HG02970 (cell line): Measurements from ENCODE around the gene RAB25.
"Not testable (repeated sequence)": the region's sequence is repeated elsewhere in the genome, so short reads cannot be mapped to it uniquely, and the experiment has no call there.

ENCODE experiments used
- ATAC-seq: cut with Tn5 transposase; IDR thresholded peaks from one replicate; pipeline ENCODE4 v1.9.1; 2021; ENCODE audit warnings: mild to moderate bottlenecking, moderate library complexity, moderate number of reproducible peaks; ENCODE audit not compliant: unreplicated experiment, low FRiP score

Gene RAB25

DNA sequence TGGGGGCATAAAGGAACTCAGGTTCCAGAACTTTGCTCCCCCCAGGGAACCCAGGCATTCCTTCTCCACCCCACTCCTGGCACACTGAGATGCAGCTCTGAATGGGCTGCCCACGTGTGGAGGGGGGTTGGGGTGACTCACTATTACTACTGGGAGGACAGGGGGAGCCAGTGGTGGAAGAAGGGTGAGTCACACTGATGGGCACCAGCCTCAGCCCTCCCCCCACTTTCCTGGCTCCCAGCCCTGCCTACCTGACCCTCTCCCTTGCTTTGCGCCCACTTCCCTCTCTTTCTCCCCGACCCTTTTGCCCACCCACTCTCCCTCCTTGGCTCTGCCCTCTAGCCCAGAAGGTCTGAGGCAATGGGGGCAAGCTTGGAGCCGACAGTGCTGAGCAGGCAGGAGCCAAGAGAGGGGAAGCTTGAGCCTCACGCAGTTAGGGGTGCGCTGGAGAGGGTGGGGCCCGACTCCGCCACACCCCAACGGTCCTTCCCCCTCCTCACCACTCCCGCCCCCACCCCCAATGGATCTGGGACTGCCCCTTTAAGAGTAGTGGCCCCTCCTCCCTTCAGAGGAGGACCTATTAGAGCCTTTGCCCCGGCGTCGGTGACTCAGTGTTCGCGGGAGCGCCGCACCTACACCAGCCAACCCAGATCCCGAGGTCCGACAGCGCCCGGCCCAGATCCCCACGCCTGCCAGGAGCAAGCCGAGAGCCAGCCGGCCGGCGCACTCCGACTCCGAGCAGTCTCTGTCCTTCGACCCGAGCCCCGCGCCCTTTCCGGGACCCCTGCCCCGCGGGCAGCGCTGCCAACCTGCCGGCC is 53.4 kb downstream of the RAB25 start, which contains the start of gene LMNA:
TSS of gene LMNA (plus strand) at position 611 of the 818 bp plus-strand sequence. CDS start 208 bp downstream, outside the sequence.
- ATAC-seq: peak; percentile 66

DNA sequence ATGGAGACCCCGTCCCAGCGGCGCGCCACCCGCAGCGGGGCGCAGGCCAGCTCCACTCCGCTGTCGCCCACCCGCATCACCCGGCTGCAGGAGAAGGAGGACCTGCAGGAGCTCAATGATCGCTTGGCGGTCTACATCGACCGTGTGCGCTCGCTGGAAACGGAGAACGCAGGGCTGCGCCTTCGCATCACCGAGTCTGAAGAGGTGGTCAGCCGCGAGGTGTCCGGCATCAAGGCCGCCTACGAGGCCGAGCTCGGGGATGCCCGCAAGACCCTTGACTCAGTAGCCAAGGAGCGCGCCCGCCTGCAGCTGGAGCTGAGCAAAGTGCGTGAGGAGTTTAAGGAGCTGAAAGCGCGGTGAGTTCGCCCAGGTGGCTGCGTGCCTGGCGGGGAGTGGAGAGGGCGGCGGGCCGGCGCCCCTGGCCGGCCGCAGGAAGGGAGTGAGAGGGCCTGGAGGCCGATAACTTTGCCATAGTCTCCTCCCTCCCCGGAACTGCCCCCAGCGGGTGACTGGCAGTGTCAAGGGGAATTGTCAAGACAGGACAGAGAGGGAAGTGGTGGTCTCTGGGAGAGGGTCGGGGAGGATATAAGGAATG is 54.1 kb downstream of the RAB25 start:
- ATAC-seq: no peak

DNA sequence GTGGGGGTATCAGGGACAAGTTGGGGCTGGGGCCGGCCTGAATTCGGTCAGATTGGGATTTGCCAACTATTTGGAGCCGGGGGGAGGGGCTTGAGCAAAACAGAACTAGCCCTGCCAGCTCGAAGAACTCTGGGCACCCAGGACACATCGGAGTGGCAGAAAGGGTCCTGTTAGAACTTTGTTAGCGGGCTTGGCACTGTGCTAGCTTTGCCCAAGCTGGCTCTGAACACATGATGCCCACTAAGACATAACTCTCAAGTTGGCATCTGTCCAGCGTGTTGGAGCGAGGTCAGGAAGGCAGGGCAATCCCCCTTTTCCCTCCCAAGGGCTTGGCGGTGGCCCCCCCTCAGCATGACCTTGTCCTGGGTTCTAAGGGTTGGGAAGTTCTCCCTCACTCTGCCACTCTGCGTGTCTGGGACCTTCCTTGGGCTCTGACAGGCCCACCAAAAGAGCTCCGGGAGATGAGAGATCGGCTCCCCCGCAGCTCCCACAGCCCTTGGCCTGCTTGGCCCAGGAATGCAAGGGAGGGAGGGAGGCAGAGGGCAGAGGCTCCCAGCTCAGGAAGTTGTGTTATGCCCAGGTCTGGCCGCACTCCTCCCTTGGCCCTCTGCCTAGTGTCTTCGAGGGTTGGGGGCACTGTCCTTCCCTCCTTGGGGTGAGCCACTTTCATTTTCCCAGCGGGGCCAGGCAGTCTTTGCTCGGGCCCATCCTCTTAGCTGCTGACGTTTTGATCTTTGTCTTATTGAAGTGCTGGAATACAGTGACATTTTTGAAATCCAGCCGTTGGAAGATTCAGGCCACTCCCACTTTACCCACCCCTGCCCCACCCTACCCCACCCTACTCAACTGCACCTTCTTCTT is 54.8 kb downstream of the RAB25 start:
- no peak for ATAC-seq

DNA sequence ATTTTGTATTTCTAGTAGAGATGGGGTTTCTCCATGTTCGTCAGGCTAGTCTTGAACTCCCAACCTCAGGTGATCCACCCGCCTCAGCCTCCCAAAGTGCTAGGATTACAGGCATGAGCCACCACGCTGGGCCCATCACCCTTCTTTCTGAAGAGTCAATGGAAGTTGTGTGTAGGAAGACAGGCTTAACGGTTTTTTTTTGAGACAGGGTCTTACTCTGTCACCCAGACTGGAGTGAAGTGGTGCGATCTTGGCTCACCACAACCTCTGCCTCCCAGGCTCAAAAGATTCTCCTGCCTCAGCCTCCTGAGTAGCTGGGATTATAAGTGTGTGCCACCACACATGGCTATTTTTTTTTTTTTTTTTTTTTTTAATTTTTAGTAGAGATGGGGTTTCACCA is 55.8 kb downstream of the RAB25 start:
- ATAC-seq: not testable (repeated sequence)

DNA sequence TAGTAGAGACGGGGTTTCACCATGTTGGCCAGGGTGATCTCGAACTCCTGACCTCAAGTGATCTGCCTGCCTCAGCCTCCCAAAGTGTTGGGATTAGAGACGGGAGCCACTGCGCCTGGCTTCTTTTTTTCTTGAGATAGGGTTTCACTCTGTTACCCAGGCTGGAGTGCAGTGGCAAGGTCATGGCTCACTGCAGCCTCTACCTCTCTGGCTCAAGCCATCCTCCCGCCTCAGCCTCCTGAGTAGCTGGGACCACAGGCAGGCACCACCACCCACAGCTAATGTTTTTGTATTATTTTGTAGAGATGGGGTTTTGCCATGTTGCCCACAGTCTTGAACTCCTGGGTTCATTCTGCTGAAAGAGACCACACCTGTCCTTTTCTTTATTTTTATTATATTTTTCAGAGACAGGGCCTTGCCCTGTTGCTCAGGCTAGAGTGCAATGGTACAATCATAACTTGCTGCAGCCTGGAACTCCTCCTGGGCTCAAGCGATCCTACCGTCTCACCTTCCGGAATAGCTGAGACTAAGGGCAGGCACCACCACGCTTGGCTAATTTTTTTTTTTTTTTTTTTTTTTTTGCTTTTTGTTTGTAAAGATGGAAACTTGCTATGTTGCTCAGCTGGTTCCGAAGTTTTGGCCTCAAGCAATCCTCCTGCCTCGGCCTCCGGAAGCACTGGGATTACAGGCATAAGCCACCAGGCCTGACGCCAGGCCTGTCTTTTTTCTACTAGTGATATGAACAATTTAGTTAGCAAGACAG is 56.6 kb downstream of the RAB25 start:
- ATAC-seq: no peak

DNA sequence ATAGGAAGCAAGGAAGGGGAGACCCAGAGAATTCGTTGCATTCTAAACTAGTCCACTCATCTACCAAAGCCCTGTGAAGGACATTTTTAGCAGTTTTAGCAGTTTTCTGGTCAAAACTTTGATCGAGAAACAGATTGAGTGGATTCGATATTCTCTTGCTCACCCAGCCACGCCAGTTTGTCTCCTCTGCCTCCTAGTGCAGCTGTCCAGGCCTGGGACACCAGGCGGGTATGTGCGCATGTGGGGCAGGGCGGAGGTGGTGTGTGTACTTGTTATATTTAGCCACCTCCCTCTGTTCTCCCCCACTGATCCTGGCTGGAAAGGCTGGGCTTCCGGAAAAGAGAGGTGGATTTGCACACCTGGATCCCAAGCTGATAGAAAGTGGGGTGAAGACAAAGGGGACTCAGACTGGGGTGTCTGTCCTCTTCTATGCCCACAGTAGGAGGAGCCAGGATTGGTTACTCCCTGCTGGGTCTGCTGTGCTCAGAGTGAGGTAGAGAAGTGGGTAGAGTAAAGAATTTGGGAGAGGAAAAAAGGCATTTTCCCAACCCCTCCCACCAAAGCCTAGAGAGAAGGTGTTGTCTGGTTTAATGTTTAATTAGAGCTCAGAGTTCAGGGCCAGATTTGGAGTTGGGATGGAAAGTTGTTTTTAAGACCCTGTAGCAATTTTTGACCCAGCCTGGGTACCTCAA is 57.4 kb downstream of the RAB25 start:
- no peak for ATAC-seq

DNA sequence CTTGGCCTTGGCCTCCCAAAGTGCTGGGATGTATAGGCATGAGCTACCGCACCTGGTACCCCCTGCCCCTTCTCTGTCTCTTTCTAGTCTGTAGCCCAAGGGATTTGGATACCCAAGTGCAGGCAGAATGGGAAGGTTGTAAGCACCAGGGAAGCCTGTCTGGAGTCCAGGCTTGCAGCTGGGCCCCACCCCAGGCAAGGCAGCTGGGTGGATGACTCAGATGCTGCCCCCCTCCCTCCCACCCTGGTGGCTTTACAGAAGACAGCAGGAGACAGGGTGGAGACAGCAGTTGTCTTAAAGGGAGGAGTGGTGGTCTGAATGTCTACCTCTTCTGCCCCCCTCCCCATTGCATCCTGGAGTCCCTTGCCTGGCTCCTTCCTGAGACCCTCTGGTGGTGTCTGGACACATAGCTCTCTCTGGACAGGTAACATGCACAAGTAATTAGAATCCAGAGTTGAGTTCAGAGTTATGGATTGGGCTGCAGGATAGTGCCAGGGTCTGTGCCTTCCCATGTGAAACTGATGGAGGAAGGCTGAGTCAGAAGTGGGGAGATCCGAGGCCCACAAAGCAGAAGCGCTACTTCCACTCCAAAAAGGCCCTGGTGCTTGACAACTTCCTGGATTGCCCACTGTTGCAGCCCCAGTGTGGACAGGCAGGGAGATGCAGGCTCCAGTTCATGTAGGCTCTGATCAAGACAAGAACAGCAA is 58.7 kb downstream of the RAB25 start:
- ATAC-seq: no peak
